Adrenal gland (tissue), 12 donors: ENCODE results near the gene ACTL7B. TPM values are rescaled to one million over a fixed set of nuclear protein-coding genes. Genes with fewer than 3 reads are reported as not detected.

Experiments used
- DNase-seq, 7 donors: peaks; one replicate each; pipeline ENCODE4 v3.0.0-alpha.2; 2019 to 2020
- H3K27ac ChIP-seq, 5 donors: fragments of 200-600 bp; sonication (generic) in 4 of 5; 1 replicate in 3 of 5; 2 replicates in 2 of 5; pipeline versions ENCODE4 v1.5.1 to v1.8.0; 2016 to 2020; ENCODE audit warnings: mild to moderate bottlenecking in 1 of 5
- H3K27me3 ChIP-seq: fragments of 200-600 bp; 2 replicates; pipeline ENCODE4 v1.8.0; 2021
- H3K36me3 ChIP-seq, 2 donors: fragments of 200-600 bp; replicated peaks in 1 of 2; 1 replicate in 1 of 2; 2 replicates in 1 of 2; pipeline versions ENCODE4 v1.5.1 to v1.8.0; 2018 to 2022
- H3K4me1 ChIP-seq, 2 donors: fragments of 200-600 bp; replicated peaks in 1 of 2; 1 replicate in 1 of 2; 2 replicates in 1 of 2; pipeline versions ENCODE4 v1.5.1 to v1.8.0; 2018 to 2021
- H3K4me3 ChIP-seq, 4 donors: fragments of 200-600 bp; sonication (generic) in 3 of 4; one replicate each; pipeline ENCODE4 v1.5.1; 2016 to 2018
- H3K9me3 ChIP-seq, 3 donors: fragments of 200-600 bp; sonication (generic) in 1 of 3; replicated peaks in 1 of 3; 1 replicate in 2 of 3; 2 replicates in 1 of 3; pipeline versions ENCODE4 v1.5.1 to v1.8.0; 2016 to 2021
- POLR2A ChIP-seq, 2 donors: fragments of 450-650 bp; IDR thresholded peaks; one replicate each; pipeline ENCODE4 v1.6.1; 2017; ENCODE audit warnings: antibody characterized with exemption in 2 of 2, mild to moderate bottlenecking in 2 of 2, moderate library complexity in 1 of 2
- WGBS, 4 donors: extraction: QIAGEN DNeasy Blood & Tissue Kit in 2 of 4; methylation state at CpG; one replicate each; pipeline versions ENCODE4 v1.1.5 to v1.1.7; 2013 to 2017; 5-methylcytosine and 5-hydroxymethylcytosine counted together
- intact Hi-C, 2 donors: fragments of 100-400 bp; cut with DNase I; formaldehyde crosslinking; loops; one replicate each; pipeline versions ENCODE4 v1.14.1 to v1.15.0; 2022 to 2023
- polyA plus RNA-seq, 3 donors: library from polyadenylated mRNA; stranded (reverse); fragments of 200-250 nt in 2 of 3; fragments of 350-450 nt in 1 of 3; fragmentation: Illumina TruSeq in 1 of 3; extraction: RNeasy Lipid Tissue Mini Kit (QIAGEN cat#74804) in 1 of 3; gene quantifications; one replicate each; pipeline ENCODE4 v1.2.3, GENCODE V29; 2013 to 2014
- total RNA-seq, 9 donors: library from RNA; depleted of rRNA in 4 of 9; stranded (reverse); fragments of >200 nt in 4 of 9; fragments of 120-200 nt in 1 of 9; fragmentation: NEBNext Ultra II Directional in 1 of 9; extraction: Animal tissue kit (Norgen Biotek cat#: 25700) in 1 of 9; gene quantifications; one replicate each; pipeline versions ENCODE4 v1.1.0 to v1.2.4, GENCODE V29; 2013 to 2023
- TF ChIP-seq, protein P1 (sequence below), 6 experiments: fragments of 450-650 bp in 4 of 6; fragments of 200-600 bp in 2 of 6; sonication (generic) in 1 of 6; IDR thresholded peaks; 1 replicate in 5 of 6; 2 replicates in 1 of 6; pipeline versions ENCODE4 v1.5.1 to v1.8.0; 2016 to 2021; ENCODE audit warnings: antibody characterized with exemption in 6 of 6, mild to moderate bottlenecking in 2 of 6, moderate library complexity in 1 of 6
- donor health status: healthy with polysubstance abuse.
- donor health status: Bipolar disorder and iron deficiency.
- donor health status: DM: yes; HTN: yes; CAD: no.
- donor health status: DM: no; HTN: no; CAD: no.
- donor health status: DM: no; HTN: no; CAD: no.
- donor health status: DM: yes; HTN: yes; CAD: no.

Gene ACTL7B
- total and polyA plus RNA-seq, 12 donors: 0.12 to 0.95 (median 0.27) TPM; not detected in 4

DNA sequence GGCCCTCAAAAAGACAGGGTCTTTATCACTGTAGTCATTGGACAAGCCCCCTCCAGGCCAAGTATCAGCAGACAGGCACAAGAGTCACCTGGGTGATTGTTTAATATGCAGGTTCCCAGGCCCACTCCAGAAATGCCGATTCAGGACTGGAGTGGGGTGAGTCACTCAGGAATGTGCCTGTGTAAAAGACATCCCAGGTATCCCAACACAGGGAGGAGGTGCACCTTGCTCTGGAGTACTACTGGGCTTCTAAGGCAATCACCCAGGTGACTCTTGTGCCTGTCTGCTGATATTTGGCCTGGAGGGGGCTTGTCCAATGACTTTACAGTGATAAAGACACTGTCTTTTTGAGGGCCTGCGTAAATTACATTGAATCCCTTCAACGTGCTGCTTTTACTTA lies 40.6 kb downstream of the ACTL7B start:
- Histone ChIP-seq H3K27ac (no peak overlapping the region), H3K9me3 (no peaks in the 10 kb centered on the region), H3K36me3 (no peaks in the 10 kb centered on the region), H3K27me3 (no peaks in the 10 kb centered on the region), H3K4me1 (no peaks in the 10 kb centered on the region), H3K4me3 (no peak overlapping the region)
- no peak for DNase-seq
- TF ChIP-seq POLR2A (IDR thresholded peaks at IDR 0.05): no peak
- TF ChIP-seq, protein P1, sequence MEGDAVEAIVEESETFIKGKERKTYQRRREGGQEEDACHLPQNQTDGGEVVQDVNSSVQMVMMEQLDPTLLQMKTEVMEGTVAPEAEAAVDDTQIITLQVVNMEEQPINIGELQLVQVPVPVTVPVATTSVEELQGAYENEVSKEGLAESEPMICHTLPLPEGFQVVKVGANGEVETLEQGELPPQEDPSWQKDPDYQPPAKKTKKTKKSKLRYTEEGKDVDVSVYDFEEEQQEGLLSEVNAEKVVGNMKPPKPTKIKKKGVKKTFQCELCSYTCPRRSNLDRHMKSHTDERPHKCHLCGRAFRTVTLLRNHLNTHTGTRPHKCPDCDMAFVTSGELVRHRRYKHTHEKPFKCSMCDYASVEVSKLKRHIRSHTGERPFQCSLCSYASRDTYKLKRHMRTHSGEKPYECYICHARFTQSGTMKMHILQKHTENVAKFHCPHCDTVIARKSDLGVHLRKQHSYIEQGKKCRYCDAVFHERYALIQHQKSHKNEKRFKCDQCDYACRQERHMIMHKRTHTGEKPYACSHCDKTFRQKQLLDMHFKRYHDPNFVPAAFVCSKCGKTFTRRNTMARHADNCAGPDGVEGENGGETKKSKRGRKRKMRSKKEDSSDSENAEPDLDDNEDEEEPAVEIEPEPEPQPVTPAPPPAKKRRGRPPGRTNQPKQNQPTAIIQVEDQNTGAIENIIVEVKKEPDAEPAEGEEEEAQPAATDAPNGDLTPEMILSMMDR (IDR thresholded peaks at IDR 0.05): no peak
- intact Hi-C loops: no loop called here
- 75 to 89% (median 83%) methylated on average over 3 of the region's 3 CpGs for WGBS, 4 donors

DNA sequence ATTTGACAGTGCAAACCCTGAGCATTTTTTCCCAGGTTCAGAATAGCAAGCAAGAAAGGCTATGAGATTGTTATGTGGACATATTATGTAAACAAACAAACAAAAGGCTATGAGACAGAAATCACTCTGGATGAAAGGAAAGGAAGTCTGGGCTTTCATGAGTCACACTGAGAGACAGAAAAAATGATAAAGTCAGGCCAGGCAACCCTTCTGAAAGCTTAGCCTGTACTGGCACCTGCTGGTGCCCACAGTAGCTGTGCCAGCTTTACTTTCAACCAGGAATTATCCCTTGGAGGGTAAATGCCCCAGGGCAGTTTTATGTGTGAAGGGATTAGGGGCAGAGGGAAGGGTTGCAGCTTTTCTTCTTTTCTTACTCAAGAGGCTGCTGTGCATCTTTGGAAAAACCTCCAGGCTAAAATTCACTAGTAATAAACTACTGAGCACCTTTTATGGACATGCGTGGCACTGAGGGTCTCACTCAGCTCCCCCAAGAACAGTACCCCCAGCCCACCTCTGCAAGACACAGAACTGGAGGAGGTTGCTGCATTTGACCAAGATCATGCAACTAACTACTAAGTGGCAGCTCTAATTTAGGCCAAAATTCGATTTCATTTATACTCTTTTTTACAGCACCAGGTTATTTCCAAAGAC lies 41.7 kb downstream of the ACTL7B start:
- H3K9me3 ChIP-seq: no peaks in the 10 kb centered on the region
- WGBS, 4 donors: 80 to 89% (median 87%) methylated on average over 2 of the region's 2 CpGs
- TF ChIP-seq POLR2A (IDR thresholded peaks at IDR 0.05): no peak
- TF ChIP-seq, protein P1 (IDR thresholded peaks at IDR 0.05): peak in 5 of 6 experiments; percentile 46 to 64 (median 58)
- no peaks in the 10 kb centered on the region for H3K36me3 ChIP-seq
- H3K27ac ChIP-seq: no peak overlapping the region
- H3K27me3 ChIP-seq: no peaks in the 10 kb centered on the region
- peak; percentile 33 to 67 (median 44) for DNase-seq
- intact Hi-C loops: no loop called here
- H3K4me3 ChIP-seq: no peak overlapping the region
- peaks cover 0 to 6% of the 10 kb centered on the region in 2 donors for H3K4me1 ChIP-seq

DNA sequence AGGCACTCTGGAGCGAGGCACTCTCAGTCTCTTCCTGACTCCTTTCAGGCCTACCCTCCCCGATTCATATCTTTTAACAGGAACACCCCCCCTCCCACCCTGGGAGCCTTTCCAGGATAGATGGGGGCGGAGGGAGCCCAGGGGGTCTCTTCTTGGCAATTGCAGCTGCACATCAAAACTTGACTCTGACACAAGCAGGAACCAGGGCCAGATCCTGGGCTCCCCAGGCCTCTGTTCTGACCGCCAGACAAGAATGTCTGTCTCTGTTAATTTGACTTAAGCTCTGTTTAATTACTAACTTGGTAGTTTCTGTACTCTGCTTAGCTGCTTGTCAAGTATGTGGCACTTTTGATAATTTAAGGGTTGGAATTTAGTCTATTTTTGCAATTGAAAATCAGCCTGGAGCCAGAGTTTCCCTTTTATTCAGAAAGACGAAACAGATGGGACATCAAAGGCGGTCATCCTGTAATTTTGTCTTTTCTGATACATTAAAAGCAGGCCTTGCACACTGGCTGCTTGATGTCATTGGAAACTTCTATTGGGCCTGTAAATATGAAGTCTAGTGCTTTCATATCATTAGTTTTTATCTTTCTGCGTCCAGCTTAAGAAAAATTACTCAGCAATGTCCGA lies 43.3 kb downstream of the ACTL7B start:
- H3K9me3 ChIP-seq: no peaks in the 10 kb centered on the region
- no peaks in the 10 kb centered on the region for H3K36me3 ChIP-seq
- H3K27me3 ChIP-seq: no peaks in the 10 kb centered on the region
- WGBS, 4 donors: 83 to 91% (median 87%) methylated on average over 8 of the region's 8 CpGs
- no peak for TF ChIP-seq POLR2A (IDR thresholded peaks at IDR 0.05)
- TF ChIP-seq, protein P1 (IDR thresholded peaks at IDR 0.05): no peak
- no peak overlapping the region for H3K27ac ChIP-seq
- intact Hi-C loops: no loop called here
- no peak overlapping the region for H3K4me3 ChIP-seq
- DNase-seq: no peak
- peaks cover 0 to 6% of the 10 kb centered on the region in 2 donors for H3K4me1 ChIP-seq

DNA sequence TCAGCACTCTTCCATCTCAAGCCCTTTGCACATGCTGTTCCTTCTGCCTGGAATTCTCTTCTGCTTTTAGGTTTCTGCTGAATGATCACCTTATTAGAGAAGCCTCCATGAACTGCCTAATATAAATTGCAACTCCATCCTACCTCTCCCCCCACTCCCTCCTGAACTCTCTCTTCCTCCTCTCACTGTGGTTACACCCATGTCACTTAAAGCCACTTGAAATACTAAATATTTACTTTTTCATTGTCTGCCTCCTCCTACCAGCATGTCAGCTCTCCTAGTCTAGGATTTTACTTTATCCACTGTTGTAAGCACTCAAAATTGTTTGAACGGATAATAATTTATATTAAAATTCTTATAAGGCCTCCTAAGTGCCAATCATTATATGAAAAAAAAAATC lies 43.8 kb downstream of the ACTL7B start:
- Histone ChIP-seq H3K27me3 (no peaks in the 10 kb centered on the region), H3K4me1 (peaks cover 0 to 6% of the 10 kb centered on the region in 2 donors), H3K4me3 (no peak overlapping the region), H3K36me3 (no peaks in the 10 kb centered on the region), H3K27ac (no peak overlapping the region), H3K9me3 (no peaks in the 10 kb centered on the region)
- TF ChIP-seq, protein P1 (IDR thresholded peaks at IDR 0.05): no peak
- no peak for TF ChIP-seq POLR2A (IDR thresholded peaks at IDR 0.05)
- intact Hi-C loops: no loop called here
- DNase-seq: no peak
- 76 to 94% (median 90%) methylated on average over 1 of the region's 1 CpG for WGBS, 4 donors
